Astrocyte of the cerebellum (primary cell): ENCODE measurements around the gene CEPT1.

ENCODE experiments used
- DNase-seq: peaks from one replicate; pipeline ENCODE4 v3.0.0-alpha.2; 2011; ENCODE audit warnings: low read depth
- H3K4me3 ChIP-seq: 2 replicates; pipeline ENCODE4 v1.5.1; 2011; ENCODE audit warnings: mild to moderate bottlenecking, low read depth, low read length, moderate library complexity
- CTCF ChIP-seq: IDR thresholded peaks from 2 replicates; pipeline ENCODE4 v1.5.1; 2012; ENCODE audit warnings: low read length, low read depth, moderate library complexity, mild to moderate bottlenecking; ENCODE audit errors: missing control alignments
- in situ Hi-C: cut with HindIII; loops from 2 replicates; pipeline ENCODE4 v1.10.0; 2017; ENCODE audit warnings: low sequenced_read_pairs

Gene CEPT1

GRCh38 chr1:111110197-111110899 is 29.7 kb upstream of the CEPT1 start:
- no peak overlapping the region for H3K4me3 ChIP-seq
- no peak for DNase-seq
- in situ Hi-C loops, result no loop called here
- no peak for TF ChIP-seq CTCF

DNA sequence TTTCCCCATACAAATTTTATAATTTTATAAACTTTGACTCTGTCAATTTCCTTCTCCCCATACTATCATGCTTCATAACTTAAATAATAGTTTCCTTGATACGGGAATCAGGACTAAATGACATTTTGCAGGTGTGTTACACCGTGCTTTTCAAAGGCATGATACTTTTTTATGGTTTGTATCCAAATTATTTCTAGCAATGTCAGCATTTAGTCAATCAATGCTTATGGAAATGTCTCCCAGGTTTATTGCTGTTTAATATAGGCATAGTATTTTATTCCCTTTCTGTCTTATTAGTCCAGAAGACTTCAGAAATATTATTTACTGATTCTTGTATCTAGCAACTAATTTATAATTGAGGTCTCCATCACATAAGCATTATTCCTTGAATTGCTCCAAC is 23.5 kb upstream of the CEPT1 start:
- in situ Hi-C loops, result no loop called here
- no peak overlapping the region for H3K4me3 ChIP-seq
- no peak for DNase-seq
- no peak for TF ChIP-seq CTCF

DNA sequence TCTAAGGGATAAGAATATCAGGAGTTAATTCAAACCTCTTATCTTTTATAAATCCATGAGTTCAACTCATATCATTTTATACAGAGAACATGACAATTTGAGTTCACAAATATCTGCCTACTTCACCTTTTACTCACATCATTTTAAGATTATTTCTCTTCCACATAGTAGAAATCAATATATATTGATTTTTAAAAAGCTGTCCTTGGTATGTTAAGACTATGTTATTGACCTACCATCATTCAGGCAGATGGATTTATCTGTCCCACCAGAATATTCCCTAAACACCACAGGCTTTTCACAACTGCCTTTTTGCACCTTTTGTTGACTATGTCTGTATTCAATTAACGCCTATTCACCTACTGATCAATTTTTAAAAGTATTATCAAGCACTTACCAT is 13.7 kb upstream of the CEPT1 start:
- in situ Hi-C loops, result no loop called here
- TF ChIP-seq CTCF, result no peak
- DNase-seq, result no peak
- H3K4me3 ChIP-seq, result no peak overlapping the region

- no peak for TF ChIP-seq CTCF
- H3K4me3 ChIP-seq, result no peak overlapping the region
- DNase-seq, result no peak
- in situ Hi-C loops, result no loop called here
Observed at GRCh38 chr1:111127923-111128643, 11.9 kb upstream of the CEPT1 start.

DNA sequence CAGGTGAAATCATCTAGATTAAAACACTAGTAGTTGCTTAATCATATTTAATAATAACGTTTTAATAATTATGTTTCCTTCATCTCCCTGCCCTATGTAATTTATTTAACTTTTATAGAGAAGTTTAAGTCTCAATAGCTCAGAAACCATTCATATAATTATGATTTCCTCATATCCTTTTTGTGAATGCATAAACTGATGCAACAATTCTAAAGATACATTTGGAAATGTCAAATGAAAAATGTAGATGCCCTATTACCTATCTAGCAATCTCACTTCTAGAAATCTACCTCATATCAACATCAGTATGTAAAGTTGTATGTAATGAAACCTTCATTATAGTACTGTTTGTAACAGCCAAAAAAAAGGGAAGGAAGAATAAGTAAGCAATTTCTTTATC is 10.6 kb upstream of the CEPT1 start:
- H3K4me3 ChIP-seq, result no peak overlapping the region
- DNase-seq, result no peak
- no peak for TF ChIP-seq CTCF
- in situ Hi-C loops, result no loop called here

DNA sequence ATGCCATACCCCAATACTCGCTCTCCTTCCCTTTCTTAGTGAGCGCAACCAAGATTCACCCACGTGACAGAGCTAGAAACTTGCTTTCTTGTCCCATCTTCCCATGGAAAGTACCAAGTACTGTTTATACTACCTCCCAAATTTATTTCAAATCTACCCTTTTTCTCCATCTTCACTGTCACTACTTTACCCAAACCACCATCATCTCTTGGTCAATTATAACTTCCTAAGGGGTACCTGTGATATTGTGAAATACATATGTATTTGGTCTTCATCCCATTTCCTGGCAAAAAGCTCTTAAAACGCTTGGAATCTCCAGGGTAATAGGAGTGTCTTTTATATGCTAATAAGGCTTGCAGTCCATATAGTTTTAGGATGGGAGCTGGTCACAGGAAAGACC is 8.3 kb upstream of the CEPT1 start:
- in situ Hi-C loops, result no loop called here
- no peak overlapping the region for H3K4me3 ChIP-seq
- no peak for DNase-seq
- TF ChIP-seq CTCF, result no peak
